Measurements from ENCODE around the gene PGPEP1. TPM values are rescaled to one million over a fixed set of nuclear protein-coding genes. Genes with fewer than 3 reads are reported as not detected.
A peak's percentile ranks its signal among the peaks of the same experiment; 100 is the strongest.

The PGPEP1 gene
- total RNA-seq (10 to 100 TPM; 36.7 to 39.5 TPM), polyA plus RNA-seq (ENCODE audit: insufficient read length in 6 of 6) (10 to 100 TPM; 16.1 to 21.7 (median 20.0) TPM)
- long read RNA-seq, donor 1, full-length matches to known transcripts, result 8 of 14 reads
- long read RNA-seq, donor 1, partial matches to known transcripts, result 6 of 14 reads
- long read RNA-seq, donor 1, other reads (novel, unspliced or antisense), result 0 of 14 reads
- long read RNA-seq, donor 2, partial matches to known transcripts, result 6 of 7 reads
- long read RNA-seq, donor 2, other reads (novel, unspliced or antisense), result 0 of 7 reads
- long read RNA-seq, donor 3, partial matches to known transcripts, result 0 of 1 reads
- long read RNA-seq, donor 3, other reads (novel, unspliced or antisense), result 0 of 1 reads
- long read RNA-seq, donor 4, full-length matches to known transcripts, result 2 of 6 reads
- long read RNA-seq, donor 4, partial matches to known transcripts, result 0 of 6 reads
- long read RNA-seq, donor 4, other reads (novel, unspliced or antisense), result 4 of 6 reads
- long read RNA-seq, donor 5, result 0 reads
- long read RNA-seq, donor 6, partial matches to known transcripts, result 0 of 1 reads
- long read RNA-seq, donor 6, other reads (novel, unspliced or antisense), result 0 of 1 reads
- long read RNA-seq, donor 7, full-length matches to known transcripts, result 2 of 2 reads
- long read RNA-seq, donor 7, partial matches to known transcripts, result 0 of 2 reads
- long read RNA-seq, donor 7, other reads (novel, unspliced or antisense), result 0 of 2 reads
- long read RNA-seq, donor 8, partial matches to known transcripts, result 0 of 5 reads
- long read RNA-seq, donor 8, other reads (novel, unspliced or antisense), result 5 of 5 reads
- long read RNA-seq, donor 9, result 0 reads
- long read RNA-seq, donor 10, full-length matches to known transcripts, result 2 of 8 reads
- long read RNA-seq, donor 10, partial matches to known transcripts, result 0 of 8 reads
- long read RNA-seq, donor 10, other reads (novel, unspliced or antisense), result 6 of 8 reads
- long read RNA-seq, donor 11, result 0 reads
- long read RNA-seq, donor 12, partial matches to known transcripts, result 0 of 2 reads
- long read RNA-seq, donor 12, other reads (novel, unspliced or antisense), result 0 of 2 reads

- Histone ChIP-seq H3K4me1 (peaks cover 6 to 29% of the 10 kb centered on the region in 2 donors), H3K36me3 (peaks cover 0 to 20% of the 10 kb centered on the region in 2 donors), H3K27ac (peak within 1 kb of the TSS; percentile 60 to 81), H3K9me3 (no peaks in the 10 kb centered on the region), H3K27me3 (no peaks in the 10 kb centered on the region), H3K4me3 (peak within 1 kb of the TSS; percentile 91 to 96)
- intact Hi-C loops (cut with DNase I), result loop anchor here in 1 of 2 donors (10.0 kb wide), 1 partner anchor 64 kb away; no protein-coding TSS in a partner anchor
- TF ChIP-seq CTCF (IDR thresholded peaks at IDR 0.05), result no peak
- peak in 3 of 4 donors; percentile 75 to 92 (median 77) for DNase-seq
- ATAC-seq, result peak; percentile 94
These were observed at the start of gene PGPEP1 for GRCh38 chr19:18340190-18340989. Gene PGPEP1 (plus strand): TSS chr19:18340598. CDS start chr19:18340682, 84 bp downstream.

GRCh38 chr19:18291019-18291524 lies 49.3 kb upstream of the PGPEP1 start:
- DNase-seq (peak in 1 of 4 donors; percentile 44), ATAC-seq (no peak)
- no peaks in the 10 kb centered on the region for H3K27me3 ChIP-seq
- intact Hi-C loops (cut with DNase I), result no loop called here
- peak overlapping the region; percentile 98 to 100 for H3K27ac ChIP-seq
- no peaks in the 10 kb centered on the region for H3K9me3 ChIP-seq
- TF ChIP-seq CTCF (IDR thresholded peaks at IDR 0.05), result no peak
- H3K4me3 ChIP-seq, result peak overlapping the region; percentile 53 to 74
- no peaks in the 10 kb centered on the region for H3K36me3 ChIP-seq
- H3K4me1 ChIP-seq, result peaks cover 10 to 33% of the 10 kb centered on the region in 2 donors

- peak overlapping the region; percentile 53 to 74 for H3K4me3 ChIP-seq
- no peak for TF ChIP-seq CTCF (IDR thresholded peaks at IDR 0.05)
- ATAC-seq (peak; percentile 79), DNase-seq (peak; percentile 88 to 95 (median 94))
- intact Hi-C loops (cut with DNase I), result no loop called here
- no peaks in the 10 kb centered on the region for H3K36me3 ChIP-seq
- no peaks in the 10 kb centered on the region for H3K9me3 ChIP-seq
- H3K27ac ChIP-seq, result peak overlapping the region; percentile 98 to 100
- H3K27me3 ChIP-seq, result no peaks in the 10 kb centered on the region
- peaks cover 10 to 33% of the 10 kb centered on the region in 2 donors for H3K4me1 ChIP-seq
These were observed 48.6 kb upstream of the PGPEP1 start for GRCh38 chr19:18291590-18292461.

- Histone ChIP-seq H3K4me1 (peaks cover 10 to 33% of the 10 kb centered on the region in 2 donors), H3K27ac (peak overlapping the region; percentile 98 to 100), H3K27me3 (no peaks in the 10 kb centered on the region), H3K36me3 (no peaks in the 10 kb centered on the region), H3K9me3 (no peaks in the 10 kb centered on the region), H3K4me3 (peak overlapping the region; percentile 53 to 74)
- intact Hi-C loops (cut with DNase I), result no loop called here
- ATAC-seq, result no peak
- TF ChIP-seq CTCF (IDR thresholded peaks at IDR 0.05), result no peak
- no peak for DNase-seq
These were observed 48.0 kb upstream of the PGPEP1 start for GRCh38 chr19:18292462-18292809.
